HG03469 (cell line): ENCODE measurements around the gene SCAMP5.

Source experiments
- ATAC-seq: cut with Tn5 transposase; IDR thresholded peaks from one replicate; pipeline ENCODE4 v1.9.1; 2021; ENCODE audit warnings: mild to moderate bottlenecking, moderate library complexity, moderate number of reproducible peaks; ENCODE audit not compliant: unreplicated experiment

SCAMP5 gene, protein sequence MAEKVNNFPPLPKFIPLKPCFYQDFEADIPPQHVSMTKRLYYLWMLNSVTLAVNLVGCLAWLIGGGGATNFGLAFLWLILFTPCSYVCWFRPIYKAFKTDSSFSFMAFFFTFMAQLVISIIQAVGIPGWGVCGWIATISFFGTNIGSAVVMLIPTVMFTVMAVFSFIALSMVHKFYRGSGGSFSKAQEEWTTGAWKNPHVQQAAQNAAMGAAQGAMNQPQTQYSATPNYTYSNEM

DNA sequence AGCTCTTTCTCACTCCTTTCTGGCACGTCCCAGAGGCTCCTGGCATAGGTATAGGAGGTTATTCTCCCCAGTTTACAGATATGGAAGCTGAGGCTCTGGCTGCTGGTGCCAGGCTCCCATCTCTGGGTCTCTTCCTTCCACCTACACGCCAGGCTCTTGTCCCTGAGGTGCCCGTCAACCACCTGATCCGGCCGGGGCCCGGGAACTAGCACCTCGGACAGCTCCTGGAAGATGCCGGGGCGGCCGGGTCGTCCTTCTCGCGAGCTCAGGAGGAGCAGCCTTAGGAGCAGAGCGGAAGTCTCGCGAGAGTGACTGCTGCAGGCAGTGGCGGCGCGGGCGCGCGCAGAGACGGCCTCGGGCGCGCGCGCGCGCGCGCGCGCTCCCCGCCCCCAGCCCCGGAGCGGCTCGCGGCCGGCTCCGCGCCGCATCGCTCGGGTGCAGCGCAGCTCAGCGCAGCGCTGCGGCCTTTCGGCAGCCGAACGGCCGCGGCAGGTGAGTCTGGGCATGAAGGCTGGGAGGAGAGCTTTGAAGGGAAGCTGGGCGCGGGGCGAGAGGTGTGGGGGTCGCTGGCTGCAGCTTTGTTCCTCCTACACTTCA lies at the start of gene SCAMP5:
Gene SCAMP5 (plus strand): TSS at position 382 of the 597 bp plus-strand sequence. CDS start 16,277 bp downstream, outside the sequence.
- no peak for ATAC-seq

DNA sequence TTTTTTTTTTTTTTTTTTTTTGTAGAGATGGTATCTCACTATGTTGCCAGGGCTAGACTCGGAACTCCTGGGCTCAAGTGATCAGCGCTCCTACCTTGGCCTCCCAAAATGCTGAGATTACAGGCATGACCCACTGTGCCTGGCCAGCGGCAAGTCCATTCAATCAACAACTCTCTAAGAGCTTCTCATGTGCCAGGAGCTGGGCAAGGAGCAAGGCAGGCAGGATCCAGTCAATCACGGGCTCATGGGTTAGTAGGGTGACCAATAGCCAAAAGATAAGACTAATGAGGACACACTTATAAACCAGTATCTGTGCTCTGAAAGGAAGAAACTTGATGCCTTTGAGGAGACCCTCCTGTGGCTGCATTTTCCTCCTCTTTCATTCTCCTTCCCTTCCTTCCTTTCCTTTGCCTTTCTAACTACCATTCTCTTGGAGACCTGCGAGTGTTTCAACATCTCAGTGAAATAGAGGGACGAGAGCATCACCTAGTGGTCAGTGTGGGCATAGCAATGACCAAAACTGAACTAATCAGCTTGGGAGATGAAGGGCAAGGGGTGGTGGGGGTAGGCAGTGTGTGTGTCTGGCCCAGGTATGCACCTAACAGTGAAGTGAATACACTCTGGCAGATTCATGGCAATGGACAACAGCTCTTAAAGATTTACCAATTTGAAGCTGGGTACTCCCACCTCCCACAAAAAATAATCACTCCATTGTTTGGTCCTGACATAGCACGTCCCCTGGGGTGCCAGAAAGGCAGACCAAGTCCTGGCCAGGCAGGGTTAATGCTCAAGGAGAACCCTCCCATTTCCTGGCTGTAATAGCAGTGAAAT lies 45.1 kb upstream of the SCAMP5 start:
- no peak for ATAC-seq

DNA sequence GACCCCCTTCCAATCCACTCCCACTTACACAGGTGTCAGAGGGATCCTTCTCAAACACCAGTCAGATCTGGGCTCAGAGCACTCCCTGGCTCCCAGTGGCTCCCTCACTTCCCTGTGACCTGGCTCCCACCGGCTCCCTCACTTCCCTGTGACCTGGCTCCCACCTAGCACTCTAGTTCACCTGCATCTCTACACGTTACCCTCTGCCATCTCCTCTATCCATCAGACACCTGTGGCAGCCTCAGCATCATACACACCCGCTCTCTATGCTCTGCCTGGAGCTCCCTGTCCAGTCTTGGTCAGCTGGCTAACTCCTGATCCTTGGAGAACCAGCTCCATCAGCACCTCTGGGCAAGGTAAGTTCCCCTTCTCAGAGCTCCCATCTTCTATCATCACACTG lies 44.4 kb upstream of the SCAMP5 start:
- ATAC-seq = no peak

DNA sequence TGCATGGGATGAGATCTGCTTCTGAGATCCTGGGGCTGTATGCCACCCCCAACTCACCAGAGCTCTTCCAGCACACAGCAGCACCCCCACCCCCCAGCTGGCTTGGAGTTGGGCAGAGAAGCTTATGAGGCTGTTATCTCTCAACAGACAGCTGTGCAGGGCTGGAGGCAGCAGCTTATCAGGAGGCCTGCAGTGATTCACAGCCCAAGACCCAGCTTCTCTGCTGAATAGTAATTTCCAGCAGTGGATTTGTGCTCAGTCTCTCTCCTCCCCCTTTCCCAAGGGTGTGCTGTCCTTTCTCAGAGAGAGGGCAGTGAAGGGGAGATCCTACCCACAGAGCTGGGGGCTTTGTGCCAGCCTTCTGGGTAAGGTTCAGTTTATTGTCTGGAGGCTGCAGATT lies 40.8 kb upstream of the SCAMP5 start:
- ATAC-seq = no peak

DNA sequence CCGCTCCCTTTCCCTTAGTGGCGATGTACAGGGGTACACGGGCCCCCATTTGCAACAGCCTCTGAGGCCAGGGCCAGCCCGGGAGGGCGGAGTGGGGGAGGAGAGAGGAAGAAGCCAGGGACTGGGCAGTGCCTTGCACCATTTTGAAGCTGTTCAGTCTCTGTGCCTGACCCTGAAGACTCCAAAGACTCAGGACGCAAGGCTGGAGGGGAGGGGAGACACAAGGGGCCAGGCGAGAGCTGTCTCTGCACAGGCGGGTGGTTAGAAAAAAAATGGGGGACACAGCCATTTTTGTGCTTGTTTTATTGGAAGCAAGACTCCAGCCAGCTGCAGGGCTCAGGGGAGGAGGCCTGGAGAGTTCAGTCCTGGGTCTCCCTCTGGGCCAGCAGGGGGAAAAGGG lies 40.3 kb upstream of the SCAMP5 start:
- no peak for ATAC-seq

DNA sequence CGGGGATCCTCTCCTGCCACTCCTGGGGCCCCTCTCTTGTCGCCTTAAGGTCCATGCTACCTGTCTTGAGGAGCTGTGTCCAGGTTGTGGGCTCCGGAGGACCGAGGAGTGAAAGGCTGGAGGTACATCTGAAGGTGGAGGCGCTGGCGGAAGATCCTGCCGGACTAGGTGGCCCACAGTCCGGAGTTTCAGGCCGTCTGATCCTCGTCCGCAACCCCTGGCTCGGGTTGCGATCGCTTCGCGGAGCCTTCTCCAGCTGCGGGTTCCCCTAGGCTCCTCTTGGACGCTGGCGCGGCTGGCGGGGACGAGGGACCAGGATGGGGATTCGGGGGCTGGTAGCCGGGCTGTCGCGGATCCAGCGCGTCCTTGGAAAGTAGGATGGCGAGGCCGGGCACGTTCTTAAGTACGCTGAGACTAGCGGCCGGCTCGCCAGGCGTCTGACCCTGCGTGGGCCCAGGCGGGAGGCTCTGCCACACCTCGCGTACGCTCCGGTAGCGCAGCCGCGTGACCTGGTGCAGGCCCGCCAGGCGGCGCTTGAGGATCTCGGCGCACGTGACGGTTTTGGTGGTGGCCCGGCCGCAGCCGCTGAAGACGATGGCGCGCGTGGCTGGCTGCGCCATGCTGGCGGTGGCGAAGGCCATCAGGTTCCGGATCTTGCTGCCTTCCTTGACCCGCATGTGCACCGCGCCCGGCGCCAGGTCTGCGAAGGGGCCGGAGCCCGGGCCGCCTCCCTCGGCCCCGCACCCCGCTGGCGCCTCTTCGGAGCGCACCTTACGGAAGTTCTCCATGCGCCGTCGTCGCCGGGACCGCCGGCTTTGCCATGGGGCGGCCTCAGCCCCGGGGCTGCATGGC lies 39.3 kb upstream of the SCAMP5 start:
- ATAC-seq = no peak

DNA sequence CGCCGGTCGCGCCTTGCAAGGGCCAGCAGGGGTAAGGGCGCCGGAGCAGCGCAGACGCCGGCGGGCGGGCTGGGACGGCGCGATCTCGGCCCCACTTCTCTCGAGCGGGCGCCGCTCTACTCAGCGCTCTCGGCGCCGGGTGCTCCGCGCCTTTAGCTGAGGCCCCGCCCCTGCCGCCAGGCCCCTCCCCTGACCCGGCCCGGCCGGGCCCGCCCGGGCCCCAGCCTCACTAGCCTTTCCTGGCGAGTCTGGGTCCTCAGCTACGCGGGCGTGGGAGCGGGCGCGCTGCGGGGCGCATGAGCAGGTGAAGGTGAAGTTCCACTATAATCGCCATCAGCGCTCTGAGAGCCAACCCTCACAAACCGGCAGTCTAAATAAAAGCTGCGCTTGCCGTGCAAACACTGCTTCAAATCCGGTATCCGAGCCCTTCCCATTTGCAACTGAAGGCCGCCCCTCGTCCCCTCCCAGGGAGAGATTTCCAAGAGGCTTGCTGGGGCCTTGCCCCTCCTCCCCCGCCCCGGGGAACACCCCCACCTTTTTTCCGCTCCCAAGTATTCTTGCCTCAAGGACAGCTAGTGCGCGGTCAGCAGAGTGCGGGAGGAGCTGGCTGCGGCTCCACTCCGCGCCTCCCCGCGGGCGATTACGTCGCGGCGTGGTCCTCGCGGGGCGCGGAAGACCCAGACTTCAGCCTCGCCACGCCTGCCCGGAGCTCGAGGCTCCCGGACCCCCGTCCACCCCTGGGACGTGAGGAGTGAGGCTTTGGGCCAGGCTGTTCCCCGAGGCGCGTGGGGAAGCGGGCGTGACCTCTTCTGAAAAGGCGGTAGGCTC lies 38.5 kb upstream of the SCAMP5 start, which contains the start of gene RPP25:
Gene RPP25 (minus strand): TSS at position 125 of the 828 bp plus-strand sequence. CDS start 189 bp downstream, outside the sequence.
- ATAC-seq = no peak

DNA sequence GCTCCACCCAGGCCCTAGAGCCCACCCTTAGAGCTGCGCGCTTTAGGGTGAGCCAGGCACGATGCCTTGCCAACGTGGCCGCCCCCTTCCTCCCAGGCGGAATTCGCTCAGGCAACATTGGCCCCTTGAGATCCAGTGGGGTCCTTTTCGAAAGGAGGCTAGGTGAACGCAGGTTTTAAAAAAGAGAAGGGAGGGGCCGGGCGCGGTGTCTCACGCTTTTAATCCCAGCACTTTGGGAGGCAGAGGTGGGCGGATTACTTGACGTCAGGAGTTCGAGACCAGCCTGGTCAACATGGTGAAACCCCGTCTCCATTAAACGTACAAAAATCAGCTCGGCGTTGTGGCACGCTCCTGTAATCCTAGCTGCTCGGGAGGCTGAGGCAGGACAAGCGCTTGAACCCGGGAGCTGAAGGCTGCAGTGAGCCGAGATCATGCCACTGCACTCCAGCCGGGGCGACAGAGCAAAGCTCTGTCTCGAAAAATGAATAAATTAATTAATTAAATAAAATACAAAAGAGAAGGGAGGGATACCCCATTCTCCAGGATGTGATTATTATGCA lies 37.8 kb upstream of the SCAMP5 start:
- ATAC-seq = no peak

DNA sequence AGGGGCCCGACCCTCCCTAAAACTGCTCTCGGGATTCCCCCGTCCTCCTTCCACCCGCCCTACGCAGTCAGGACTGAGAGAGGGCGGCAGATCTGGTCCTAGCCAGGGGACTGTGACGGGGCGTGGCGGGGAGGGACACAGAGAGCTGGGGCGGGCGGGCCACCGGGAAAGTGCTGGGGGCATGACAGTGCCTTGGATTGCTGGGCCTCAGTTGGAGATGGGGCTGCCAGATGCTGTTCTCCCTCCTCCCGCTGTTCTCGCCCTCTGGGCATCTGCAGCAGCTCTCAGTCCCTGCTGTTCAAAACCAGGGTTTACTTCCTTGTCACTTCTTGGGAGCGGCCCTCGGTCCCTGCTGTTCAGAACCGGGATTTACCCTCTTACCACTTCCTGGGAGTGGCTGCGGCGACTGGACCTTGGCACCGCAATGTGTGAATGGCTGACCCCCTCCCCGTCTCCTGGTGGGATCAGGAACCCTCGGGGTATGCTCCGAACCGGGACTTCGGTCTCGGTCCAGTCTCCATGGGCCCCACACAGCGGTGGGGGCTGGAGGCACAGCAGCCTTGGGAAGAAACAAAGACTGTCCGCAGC lies 36.9 kb upstream of the SCAMP5 start:
- ATAC-seq = no peak

DNA sequence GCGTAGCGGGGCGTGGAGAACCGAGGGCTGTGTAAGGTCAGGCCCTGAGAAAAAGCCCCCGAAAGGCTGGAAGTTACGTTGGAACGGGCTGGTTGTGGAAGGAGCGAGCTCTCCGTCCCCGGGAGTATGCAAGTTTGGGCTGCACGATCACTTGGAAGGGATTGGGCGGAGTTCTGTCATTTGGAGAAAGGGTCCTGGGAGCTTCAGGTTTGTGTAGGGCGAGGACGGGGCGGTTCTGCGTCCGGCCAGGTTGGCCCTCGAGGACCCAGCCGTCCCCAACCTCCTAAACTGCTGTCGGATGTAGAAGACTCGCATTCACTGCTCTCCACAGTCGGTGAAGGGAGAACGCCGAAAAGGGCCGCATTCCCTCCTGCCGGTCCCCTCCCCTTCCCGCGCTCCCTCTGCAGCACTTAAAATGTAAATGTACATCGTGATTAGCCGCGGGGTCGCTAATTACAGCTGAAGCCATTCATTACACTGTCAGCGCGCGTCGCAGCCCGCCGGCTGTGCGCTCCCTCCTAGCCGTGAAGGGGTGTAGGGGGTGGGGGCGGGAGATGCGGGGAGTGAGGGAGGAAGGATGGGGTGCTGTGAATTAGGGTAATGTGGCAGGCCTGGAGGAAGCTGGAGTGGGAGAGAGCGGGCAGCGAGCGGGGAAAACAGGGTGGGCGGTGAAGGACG lies 36.3 kb upstream of the SCAMP5 start:
- no peak for ATAC-seq

DNA sequence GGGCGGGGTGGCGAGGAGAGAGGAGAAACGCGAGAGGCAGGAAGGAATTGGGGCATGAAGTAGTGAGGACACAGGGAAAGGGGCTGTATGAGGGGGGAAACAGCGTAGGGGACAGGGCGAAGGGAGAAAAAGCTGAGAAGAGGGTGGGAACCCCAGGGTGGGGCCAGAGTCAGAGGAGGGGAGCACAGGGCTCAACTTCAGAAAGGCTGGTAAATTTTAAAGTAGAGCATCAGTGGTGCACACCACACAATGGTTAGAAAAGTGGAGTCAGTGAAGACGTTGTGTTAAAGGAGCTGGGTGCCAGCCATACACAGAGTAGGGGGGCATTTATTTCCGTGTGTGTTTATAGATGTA lies 35.8 kb upstream of the SCAMP5 start:
- ATAC-seq = no peak

DNA sequence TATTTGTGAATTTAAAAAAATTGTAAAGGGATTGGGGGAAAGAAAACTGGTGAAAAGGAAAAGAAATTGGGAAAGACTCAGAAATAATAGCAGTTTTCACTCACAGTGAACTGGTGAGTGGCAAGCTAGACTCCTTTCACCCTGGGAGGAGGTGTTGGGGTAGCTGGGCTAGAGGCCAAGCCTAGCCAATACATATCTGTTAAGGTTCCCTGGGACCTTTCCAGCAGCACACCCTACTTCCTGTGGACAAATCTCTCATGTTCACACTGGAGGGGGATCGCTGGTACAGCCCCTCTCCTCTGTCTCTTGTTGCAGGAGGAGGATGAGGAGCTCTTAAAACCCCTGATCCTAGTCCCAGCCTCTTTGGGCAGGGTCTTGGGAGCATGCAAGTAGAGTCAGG lies 35.1 kb upstream of the SCAMP5 start:
- ATAC-seq = no peak

DNA sequence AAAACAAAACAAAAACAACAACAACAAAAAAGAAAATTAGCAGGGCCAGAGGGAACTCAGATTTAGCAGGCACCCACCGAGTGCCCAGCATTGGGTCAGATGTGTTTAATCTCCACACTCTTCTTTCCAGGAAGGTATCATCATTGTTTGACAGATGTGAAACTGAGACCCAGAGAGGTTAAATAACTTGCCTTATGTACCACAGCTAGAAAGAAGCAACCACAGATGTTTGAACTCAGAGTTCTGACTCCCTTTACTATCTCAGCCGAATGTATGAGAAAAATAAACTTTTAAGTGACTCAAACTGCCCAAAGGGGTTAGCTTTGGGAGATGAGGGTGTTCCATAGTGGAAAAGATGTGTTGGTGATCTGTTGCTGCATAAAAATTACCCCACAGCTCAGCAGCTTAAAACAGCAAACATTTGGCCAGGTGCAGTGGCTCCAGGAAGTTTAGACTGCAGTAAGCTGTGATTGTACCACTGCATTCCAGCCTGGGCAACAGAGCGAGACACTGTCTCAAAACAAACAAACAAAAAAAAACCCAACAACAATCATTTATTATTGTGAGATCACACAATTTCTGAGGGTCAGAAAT lies 34.3 kb upstream of the SCAMP5 start:
- no peak for ATAC-seq

DNA sequence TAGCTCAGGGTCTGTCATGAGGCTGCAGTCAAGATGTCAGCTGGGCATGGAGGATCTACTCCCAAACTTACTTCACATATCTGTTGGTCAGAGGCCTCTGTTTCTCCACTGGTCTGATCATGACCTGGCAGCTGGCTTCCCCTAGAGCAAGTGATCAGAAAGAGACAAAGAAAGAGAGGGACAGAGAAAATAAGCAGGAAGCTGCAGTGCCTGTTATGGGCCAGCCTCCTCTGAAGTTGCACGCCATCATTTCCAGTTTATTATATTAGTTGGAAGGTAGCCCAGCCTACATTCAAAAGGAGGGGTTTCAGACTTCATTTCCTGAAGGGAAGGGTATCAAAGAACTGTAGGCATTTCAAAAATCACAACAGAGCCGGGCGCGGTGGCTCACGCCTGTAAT lies 33.7 kb upstream of the SCAMP5 start:
- no peak for ATAC-seq

DNA sequence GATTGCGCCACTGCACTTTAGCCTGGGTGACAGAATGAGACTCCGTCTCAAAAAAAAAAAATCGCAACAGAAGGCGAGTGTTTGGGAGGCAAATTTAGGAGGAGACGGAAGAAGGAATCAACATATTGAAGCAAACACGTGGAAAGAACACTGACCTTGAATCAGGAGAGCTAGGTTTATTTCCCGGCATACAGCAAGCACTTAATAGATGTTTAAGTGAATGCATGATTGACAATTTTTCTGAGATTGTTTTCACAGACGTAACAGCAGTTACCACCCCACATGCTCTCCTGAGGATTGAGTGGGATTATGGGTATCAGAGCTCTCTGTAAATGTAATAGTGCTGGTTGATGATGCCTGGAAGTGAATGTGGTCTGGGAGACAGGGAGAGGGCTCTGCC lies 33.1 kb upstream of the SCAMP5 start:
- ATAC-seq = no peak

DNA sequence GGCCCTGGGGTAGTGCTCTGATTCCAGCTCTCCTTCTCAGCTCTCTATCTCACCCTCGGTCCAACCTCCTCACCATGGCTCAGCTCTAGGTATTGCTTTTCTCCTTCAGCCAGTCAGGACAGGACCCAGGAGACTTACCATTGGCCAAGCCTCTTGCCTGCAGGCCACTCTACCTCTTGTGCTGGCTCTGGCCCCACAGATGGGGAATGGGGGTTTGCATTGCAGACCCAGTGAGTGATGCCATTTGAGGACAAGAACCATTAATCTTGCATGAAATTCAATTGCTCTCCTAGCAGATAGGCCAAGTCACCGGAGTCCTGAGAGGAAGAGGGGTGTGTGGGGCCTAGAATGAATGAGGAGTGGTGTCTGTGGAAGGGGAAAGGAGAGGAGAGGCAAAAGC lies 32.7 kb upstream of the SCAMP5 start:
- ATAC-seq = no peak

DNA sequence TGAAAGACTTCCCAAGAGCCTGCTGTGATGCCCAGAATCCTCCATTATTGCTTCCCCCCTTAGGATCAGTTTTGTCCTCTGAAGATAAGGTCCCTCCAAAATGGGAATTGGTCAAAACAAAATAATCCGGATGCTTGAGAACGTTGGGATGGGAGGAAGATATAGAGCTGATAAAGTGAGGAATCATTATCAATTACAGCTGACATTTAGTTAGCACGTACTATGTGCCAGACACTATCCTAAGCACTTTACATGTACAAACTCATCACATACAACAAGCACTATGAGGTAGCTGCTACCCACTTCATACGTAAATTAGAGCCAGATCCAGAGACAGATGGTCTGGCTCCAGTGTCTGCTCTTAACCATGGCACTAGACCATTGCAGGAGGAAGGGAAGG lies 32.1 kb upstream of the SCAMP5 start:
- ATAC-seq = no peak

DNA sequence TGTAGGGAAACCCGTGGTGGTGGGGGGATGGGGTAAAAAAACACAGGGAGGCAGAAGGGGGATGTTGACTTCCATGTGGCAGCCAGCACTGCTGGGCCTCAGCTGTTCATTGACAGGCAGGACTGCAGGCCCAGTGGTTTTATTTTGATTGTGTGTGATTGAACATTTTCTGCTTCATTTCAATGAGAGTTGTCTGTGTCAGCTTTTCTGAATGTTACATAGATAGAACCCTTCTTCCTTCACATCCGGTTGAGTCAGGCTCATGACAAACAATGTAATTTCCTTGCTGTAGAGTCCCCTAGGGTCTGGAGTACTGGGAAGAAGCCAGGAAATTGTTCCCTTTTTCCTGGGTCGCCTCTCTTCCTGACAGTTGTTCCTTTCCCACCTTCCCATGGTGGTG lies 30.6 kb upstream of the SCAMP5 start:
- no peak for ATAC-seq

DNA sequence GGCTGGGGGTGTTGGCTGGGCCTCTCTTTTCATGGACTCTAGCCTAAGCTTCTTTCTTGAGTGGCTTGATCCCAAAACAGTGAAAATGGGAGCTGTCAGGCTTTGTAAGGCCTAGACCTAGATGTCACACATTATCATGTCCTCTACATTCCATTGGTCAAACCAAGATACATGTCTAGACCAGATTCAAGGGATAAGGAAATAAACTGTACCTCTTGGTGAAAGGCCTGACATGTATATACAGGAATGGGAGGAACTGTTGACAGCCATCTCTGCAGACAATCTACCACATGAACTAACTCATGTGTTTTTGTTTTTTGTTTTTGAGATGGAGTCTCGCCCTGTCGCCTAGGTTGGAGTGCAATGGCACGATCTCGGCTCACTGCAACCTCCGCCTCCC lies 27.7 kb upstream of the SCAMP5 start:
- no peak for ATAC-seq
